OCI-LY1 (cell line): ENCODE measurements around the gene GATA2.

ENCODE experiments used
- EZH2 ChIP-seq: fragments of 200-600 bp; sonication (generic), shearing (Covaris generic); IDR thresholded peaks from 2 replicates; pipeline ENCODE4 v1.8.0; 2017; ENCODE audit warnings: borderline replicate concordance, mixed run types, mild to moderate bottlenecking, antibody characterized with exemption, low read length, moderate library complexity, mixed read lengths
- TF ChIP-seq, protein P1 (sequence below): fragments of 200-600 bp; sonication (generic), shearing (Covaris generic); IDR thresholded peaks from 2 replicates; pipeline ENCODE4 v1.5.1; 2017; ENCODE audit warnings: mild to moderate bottlenecking, antibody characterized with exemption, low read length, moderate library complexity, mixed read lengths

DNA sequence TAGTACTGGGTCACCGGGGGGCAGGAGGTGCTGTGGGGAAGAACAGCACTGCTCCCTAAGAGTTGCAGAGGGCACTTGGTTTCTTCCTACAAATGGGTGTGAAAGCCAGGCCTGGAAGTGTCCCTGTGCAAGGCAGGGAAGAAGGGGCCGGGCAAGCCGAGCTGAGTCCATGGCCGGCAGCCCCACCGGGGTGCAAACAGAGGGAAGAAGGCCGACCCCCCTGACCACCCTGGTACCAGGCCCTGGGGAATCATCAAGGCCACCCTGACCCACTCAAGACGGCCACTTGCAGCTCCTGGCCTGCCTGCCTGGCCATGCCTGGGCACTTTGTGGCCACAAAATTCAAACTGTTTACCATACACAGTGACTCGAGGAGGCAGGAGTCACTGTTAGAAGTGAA, 17.6 kb downstream of the GATA2 start:
- no peak for TF ChIP-seq EZH2
- TF ChIP-seq, protein P1, sequence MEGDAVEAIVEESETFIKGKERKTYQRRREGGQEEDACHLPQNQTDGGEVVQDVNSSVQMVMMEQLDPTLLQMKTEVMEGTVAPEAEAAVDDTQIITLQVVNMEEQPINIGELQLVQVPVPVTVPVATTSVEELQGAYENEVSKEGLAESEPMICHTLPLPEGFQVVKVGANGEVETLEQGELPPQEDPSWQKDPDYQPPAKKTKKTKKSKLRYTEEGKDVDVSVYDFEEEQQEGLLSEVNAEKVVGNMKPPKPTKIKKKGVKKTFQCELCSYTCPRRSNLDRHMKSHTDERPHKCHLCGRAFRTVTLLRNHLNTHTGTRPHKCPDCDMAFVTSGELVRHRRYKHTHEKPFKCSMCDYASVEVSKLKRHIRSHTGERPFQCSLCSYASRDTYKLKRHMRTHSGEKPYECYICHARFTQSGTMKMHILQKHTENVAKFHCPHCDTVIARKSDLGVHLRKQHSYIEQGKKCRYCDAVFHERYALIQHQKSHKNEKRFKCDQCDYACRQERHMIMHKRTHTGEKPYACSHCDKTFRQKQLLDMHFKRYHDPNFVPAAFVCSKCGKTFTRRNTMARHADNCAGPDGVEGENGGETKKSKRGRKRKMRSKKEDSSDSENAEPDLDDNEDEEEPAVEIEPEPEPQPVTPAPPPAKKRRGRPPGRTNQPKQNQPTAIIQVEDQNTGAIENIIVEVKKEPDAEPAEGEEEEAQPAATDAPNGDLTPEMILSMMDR, result no peak
